Sigmoid colon (tissue), 3 donors: Measurements from ENCODE around the gene MTCL1.

ENCODE experiments used
- POLR2A ChIP-seq, 2 donors: fragments of 450-650 bp; IDR thresholded peaks; one replicate each; pipeline ENCODE4 v1.6.1; 2016; ENCODE audit warnings: antibody characterized with exemption in 2 of 2, mild to moderate bottlenecking in 2 of 2, moderate library complexity in 2 of 2
- TF ChIP-seq, protein P1 (sequence below), 4 experiments: fragments of 450-650 bp in 3 of 4; fragments of 200-600 bp in 1 of 4; IDR thresholded peaks; one replicate each; pipeline ENCODE4 v1.5.1; 2016 to 2019; ENCODE audit warnings: antibody characterized with exemption in 4 of 4, mild to moderate bottlenecking in 3 of 4, moderate library complexity in 2 of 4

- TF ChIP-seq, protein P1, sequence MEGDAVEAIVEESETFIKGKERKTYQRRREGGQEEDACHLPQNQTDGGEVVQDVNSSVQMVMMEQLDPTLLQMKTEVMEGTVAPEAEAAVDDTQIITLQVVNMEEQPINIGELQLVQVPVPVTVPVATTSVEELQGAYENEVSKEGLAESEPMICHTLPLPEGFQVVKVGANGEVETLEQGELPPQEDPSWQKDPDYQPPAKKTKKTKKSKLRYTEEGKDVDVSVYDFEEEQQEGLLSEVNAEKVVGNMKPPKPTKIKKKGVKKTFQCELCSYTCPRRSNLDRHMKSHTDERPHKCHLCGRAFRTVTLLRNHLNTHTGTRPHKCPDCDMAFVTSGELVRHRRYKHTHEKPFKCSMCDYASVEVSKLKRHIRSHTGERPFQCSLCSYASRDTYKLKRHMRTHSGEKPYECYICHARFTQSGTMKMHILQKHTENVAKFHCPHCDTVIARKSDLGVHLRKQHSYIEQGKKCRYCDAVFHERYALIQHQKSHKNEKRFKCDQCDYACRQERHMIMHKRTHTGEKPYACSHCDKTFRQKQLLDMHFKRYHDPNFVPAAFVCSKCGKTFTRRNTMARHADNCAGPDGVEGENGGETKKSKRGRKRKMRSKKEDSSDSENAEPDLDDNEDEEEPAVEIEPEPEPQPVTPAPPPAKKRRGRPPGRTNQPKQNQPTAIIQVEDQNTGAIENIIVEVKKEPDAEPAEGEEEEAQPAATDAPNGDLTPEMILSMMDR (IDR thresholded peaks at IDR 0.05) = no peak
- TF ChIP-seq POLR2A (IDR thresholded peaks at IDR 0.05) = no peak
These were observed 66.6 kb downstream of the MTCL1 start for GRCh38 chr18:8771930-8772329.
